GM04503 (cell line): Measurements from ENCODE around the gene TMEM255B.
A peak's percentile ranks its signal among the peaks of the same experiment; 100 is the strongest.

Experiments used
- DNase-seq: peaks from one replicate; pipeline ENCODE4 v3.0.0-alpha.2; 2012; ENCODE audit warnings: low read depth

TMEM255B gene

GRCh38 chr13:113768018-113768905 lies 9.2 kb downstream of the TMEM255B start:
- DNase-seq, result no peak

GRCh38 chr13:113769106-113769505 lies 10.1 kb downstream of the TMEM255B start:
- no peak for DNase-seq

DNA sequence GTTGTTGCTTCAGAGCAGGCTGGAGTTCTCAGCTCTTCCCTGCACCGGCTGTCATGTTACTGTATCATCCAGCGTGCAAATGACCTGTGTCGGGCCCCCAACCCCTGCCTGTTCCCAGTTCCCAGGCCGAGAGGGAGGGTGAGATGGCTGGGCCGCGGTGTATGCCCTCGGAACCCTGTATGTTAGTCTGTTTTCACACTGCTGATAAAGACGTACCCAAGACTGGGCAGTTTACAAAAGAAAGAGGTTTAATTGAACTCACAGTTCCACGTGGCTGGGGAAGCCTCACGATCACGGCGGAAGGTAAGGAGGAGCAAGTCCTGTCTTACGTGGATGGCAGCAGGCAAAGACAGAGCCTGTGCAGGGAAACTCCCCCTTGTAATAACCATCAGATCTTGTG lies 10.9 kb downstream of the TMEM255B start:
- DNase-seq, result no peak

DNA sequence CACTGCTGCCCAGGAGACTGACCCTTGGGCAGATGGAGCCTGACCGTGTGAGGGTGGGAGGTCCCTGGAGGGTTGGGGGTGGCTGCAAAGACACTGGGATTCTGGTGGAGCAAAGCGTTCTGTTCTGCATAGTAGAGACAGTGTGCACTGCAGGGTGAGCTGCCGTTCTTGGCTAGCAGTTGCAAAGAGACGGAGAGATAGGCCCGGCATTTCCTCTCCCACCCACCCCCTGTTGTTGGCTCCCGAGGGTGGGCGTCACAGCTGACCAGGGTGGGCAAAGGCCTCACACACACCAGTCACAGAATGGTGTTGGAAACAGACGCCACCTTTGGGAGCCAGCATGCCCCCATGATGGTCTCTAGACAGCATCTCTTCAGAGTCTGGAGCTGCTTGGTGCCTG lies 11.4 kb downstream of the TMEM255B start:
- DNase-seq, result no peak

DNA sequence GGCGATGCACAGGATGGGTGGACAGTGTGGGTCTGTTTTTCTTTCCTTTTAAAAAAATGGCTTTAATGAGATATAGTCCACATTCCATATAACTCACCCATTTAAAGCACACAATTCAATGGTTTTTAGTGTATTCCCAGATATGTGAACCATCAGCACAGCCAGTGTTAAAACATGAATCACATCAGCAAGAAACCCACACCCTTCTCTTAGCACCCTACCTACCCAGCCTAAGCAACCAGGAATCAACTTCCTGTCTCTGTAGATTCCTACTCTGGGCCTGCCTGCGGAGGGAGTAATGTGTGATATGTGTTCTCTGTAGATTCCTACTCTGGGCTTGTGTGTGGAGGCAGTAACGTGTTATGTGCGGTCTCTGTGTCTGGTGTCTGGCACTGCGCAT lies 11.9 kb downstream of the TMEM255B start:
- DNase-seq, result no peak

GRCh38 chr13:113771709-113772331 lies 12.8 kb downstream of the TMEM255B start:
- no peak for DNase-seq

DNA sequence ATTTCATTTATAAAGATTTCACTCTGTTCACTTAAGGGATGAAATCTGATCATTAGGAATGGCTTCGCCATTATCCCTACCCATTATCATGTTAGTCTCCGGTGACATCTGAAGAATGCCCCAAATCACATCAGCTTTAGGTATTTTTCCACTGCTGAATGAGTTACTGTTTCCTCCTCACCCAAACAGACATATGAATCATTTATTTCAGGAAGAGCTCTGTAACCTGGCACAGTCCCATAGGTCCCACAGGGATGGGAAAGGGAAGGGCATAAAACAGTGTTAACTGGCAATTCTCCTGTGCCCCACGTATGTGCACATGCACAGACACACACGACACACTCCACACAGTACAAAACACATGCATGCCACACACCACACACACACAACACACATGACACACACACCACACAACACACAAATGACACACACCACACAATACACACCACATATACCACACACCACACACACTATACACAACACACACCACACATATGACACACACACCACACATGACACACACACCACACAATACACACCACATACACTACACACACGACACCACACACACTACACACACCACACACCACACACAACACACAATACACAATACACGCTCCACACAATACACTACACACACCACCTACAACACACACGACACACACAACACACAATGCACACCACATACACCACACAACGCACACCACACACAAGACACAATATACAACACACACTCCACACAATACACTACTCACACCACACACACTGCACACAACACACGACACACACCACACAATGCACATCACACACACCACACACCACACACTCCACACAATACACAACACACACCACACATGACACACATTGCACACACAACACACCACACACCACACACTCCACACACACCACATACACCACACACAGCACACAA lies 15.4 kb downstream of the TMEM255B start:
- DNase-seq, result no peak

GRCh38 chr13:113775451-113776145 lies 16.6 kb downstream of the TMEM255B start:
- DNase-seq, result no peak

DNA sequence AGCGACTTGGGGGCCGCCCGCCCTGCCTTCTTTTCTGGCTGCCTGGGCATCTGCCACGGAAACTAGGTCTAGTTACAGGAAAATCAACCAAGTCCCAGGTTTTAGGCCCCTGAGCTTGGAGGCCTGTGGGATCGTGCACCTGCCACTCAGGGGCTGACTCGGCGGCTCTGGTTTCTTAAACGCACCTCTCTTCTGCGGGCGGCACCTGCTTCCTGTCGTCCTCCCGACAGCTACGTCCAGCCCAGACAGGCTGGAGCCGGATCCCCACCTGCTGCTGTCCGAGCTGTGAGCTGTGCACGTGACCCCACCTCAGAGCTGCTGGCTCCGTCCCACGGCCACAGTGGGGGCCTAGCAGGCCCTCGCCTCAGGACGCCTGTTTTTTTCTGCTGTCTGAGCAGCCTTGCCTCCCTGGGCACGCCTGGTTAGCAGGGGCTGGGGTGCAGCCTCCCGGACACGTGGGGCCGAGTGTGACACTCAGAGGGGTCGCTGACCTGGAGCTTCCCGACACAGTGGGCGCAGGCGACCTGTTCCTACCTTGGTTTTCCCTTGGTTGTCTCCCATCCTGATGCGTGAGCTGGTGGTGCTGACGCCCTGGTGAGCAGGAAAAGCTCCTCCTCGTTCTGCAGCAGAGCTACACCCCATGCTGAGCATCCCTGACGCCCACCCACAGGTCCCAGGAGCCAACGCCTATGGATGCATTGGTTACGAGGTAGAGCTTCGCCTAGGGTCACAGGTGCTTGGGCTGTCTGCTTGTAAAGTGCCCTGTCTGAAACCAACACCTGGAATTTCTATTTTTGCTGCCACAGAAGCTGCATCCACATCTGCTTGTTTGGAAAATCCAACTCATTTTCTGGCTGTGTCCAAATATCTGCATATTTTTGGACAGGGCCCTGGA lies 17.5 kb downstream of the TMEM255B start:
- DNase-seq, result no peak

DNA sequence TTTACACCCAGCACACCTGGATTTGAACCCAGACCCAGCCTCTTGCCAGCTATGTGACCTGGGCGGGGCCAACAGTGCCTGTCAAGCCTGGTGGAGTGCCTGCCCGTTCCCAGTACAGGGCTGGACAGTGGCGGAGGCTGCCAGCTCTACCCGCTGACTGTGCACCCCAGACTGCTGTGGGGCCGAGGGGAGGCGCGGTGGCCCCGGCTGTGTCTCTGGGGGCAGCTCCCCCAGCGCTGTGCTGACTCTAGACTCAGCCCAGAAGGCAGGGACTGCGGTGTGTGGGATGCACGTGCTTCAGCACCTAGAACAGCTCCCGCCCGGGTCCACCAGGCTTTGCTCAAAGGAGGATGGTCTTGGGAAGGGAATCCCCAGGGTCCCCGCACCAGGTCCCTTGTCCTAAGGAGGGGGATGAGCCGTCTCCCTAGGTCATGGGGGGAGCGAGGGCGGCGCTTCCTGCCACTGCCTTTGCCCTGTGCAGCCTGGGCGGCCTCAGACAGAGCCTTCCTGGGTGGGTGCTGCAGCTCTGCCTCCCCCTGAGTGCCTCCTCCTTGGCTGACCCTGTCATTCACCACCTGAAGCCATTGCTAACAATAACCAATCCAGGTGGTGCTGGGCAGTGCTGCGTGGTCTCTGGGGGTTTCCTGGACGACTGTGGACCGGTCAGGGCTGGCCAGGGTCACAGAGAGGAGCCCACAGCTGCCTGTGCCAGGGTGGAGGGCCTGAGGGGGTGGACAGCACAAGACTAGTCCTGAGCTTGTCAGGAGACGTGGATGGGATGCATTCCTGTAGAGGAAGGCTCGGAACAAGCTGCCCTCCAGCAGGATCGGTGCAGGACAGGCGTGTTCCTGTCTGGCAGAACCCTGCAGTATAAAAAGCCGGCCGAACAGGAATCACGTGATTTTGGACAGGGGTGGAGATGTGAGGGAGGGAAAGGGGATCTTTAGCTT lies 18.6 kb downstream of the TMEM255B start:
- no peak for DNase-seq

GRCh38 chr13:113781571-113781970 lies 22.5 kb downstream of the TMEM255B start:
- DNase-seq, result no peak

GRCh38 chr13:113782472-113782871 lies 23.4 kb downstream of the TMEM255B start:
- DNase-seq, result no peak

DNA sequence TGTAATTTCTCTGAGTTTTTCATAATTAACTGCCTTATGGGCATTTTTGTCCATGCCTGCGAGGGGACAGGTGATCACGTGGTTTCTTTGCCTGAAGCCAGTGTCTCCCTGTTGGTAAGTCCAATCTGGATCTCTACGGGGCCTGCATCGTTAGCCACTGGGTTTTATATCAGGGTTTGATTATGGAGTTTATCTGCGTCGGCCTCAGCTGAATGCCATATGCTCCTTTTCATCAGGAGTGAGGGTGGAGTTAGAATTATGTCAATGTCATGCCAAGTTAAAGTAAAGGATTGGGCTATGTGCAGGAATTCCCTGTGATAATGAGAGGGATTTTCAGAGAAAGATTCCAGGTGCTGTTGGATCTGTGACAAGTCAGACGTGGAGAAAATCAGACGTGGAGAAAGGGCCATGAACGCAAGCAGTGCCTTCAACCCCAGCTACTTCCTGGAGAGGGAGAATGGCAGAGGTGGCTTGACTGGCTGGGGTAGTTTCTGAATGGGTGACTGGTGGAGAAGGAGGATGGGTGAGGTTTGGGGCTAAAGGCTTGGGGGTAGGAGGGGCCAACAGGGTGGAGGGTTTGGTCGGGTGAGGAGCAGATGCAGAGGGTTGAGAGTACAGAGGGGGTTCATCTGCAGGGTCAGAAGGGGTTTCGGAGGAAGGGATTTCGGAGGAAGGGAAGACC lies 24.3 kb downstream of the TMEM255B start:
- no peak for DNase-seq

DNA sequence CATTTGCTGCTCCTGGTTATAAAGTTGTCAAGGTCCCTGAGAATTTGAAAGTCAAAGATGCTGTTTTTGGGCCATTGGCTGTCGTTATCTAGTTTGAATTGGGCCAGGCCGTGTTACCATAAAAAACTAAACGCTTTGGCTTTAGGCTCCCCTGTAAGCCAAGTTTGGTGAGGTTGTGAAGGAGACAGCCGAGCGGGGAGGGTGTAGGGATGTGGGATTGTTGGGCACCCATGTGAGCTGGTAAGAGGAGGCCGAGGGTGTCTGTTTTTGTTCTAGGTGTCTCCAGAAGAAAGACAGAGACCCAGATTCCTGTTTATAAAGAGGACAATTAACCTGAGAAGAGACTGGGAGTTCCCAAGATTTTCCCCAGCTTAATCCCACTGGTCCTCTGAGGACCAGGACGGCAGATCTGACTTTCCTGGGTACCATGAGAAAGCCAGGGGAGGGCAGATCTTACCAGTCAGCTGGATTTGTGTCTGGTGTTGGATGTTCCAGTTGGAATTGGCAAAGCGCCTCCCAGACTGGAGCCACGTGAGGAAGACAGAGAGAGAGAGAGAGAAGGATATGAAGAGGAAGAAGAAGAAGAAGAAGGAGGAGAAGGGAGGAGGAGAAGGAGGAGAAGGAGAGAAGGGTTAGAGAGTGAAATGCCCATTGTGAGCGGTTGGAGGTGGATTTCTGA lies 25.1 kb downstream of the TMEM255B start:
- no peak for DNase-seq

GRCh38 chr13:113784645-113785024 lies 25.6 kb downstream of the TMEM255B start:
- no peak for DNase-seq

- DNase-seq, result peak; percentile 46
Observed at GRCh38 chr13:113785051-113786010, 26.3 kb downstream of the TMEM255B start.

DNA sequence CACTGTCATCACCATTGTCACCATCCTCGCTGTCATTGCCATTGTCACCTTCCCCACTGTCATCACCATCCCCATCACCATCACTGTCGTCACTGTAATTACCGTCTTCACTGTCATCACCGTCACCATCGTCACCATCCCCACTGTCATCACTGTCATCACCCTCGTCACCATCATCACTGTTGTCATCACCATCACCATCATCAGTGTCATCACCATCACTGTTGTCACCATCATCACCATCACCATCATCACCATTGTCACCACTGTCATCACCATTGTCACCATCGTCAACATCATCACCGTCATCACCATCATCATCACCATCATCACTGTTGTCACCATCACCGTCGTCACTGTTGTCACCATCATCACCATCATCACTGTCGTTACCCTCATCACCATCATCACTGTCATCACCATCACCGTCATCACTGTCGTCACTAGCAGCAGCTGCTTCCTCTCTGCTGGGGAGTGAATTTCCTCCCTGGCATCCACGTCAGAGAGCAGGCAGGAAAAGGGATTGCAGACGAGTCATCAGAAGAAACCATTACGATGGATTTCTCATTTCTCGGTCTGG lies 27.3 kb downstream of the TMEM255B start:
- DNase-seq, result no peak
